CD14-positive monocyte (primary cell): ENCODE data around the gene DIRAS1. TPM values are rescaled to one million over a fixed set of nuclear protein-coding genes. Genes with fewer than 3 reads are reported as not detected.

Experiments used
- DNase-seq, 3 donors: peaks; one replicate each; pipeline ENCODE4 v3.0.0-alpha.2; 2011 to 2022
- H2AFZ ChIP-seq: 2 replicates; pipeline ENCODE4 v1.6.0; 2012; ENCODE audit warnings: mild to moderate bottlenecking, low read depth, low read length, inconsistent platforms; ENCODE audit not compliant: insufficient read depth, poor library complexity, severe bottlenecking
- H3K27ac ChIP-seq, 2 donors: 1 replicate in 1 of 2; 2 replicates in 1 of 2; pipeline ENCODE4 v1.5.1; 2012 to 2013; ENCODE audit warnings: low read length in 2 of 2, control low read depth in 1 of 2, inconsistent platforms in 1 of 2, low read depth in 1 of 2, mild to moderate bottlenecking in 1 of 2
- H3K27me3 ChIP-seq, 2 donors: one replicate each; pipeline versions ENCODE4 v1.6.0 to v1.6.1; 2011 to 2013; ENCODE audit warnings: low read length in 2 of 2; ENCODE audit not compliant: control insufficient read depth in 2 of 2, insufficient read depth in 2 of 2
- H3K36me3 ChIP-seq, 2 donors: replicated peaks in 1 of 2; 1 replicate in 1 of 2; 2 replicates in 1 of 2; pipeline versions ENCODE4 v1.5.1 to v1.6.1; 2012 to 2013; ENCODE audit warnings: low read length in 2 of 2, control low read depth in 1 of 2, inconsistent platforms in 1 of 2, mild to moderate bottlenecking in 1 of 2; ENCODE audit not compliant: insufficient read depth in 2 of 2, control insufficient read depth in 1 of 2
- H3K4me1 ChIP-seq, 2 donors: 1 replicate in 1 of 2; 2 replicates in 1 of 2; pipeline versions ENCODE4 v1.5.1 to v1.6.1; 2012 to 2013; ENCODE audit warnings: low read length in 2 of 2, control low read depth in 1 of 2, inconsistent platforms in 1 of 2, mild to moderate bottlenecking in 1 of 2, moderate library complexity in 1 of 2; ENCODE audit not compliant: insufficient read depth in 2 of 2, control insufficient read depth in 1 of 2
- H3K4me2 ChIP-seq: replicated peaks from 2 replicates; pipeline ENCODE3; 2012; ENCODE audit warnings: low read length, moderate library complexity, mild to moderate bottlenecking; ENCODE audit not compliant: poor library complexity, severe bottlenecking; ENCODE audit errors: extremely low read depth
- H3K4me3 ChIP-seq, 3 experiments: fragments of 200-600 bp in 1 of 3; sonication (generic) in 1 of 3; replicated peaks in 1 of 3; 1 replicate in 2 of 3; 2 replicates in 1 of 3; pipeline ENCODE4 v1.5.1; 2011 to 2013; ENCODE audit warnings: low read length in 3 of 3, mild to moderate bottlenecking in 3 of 3, control low read depth in 2 of 3, low read depth in 2 of 3, inconsistent platforms in 1 of 3, moderate library complexity in 1 of 3
- H3K79me2 ChIP-seq: 2 replicates; pipeline ENCODE4 v1.6.0; 2012; ENCODE audit warnings: mild to moderate bottlenecking, control low read depth, inconsistent platforms, low read length, moderate library complexity; ENCODE audit not compliant: insufficient read depth
- H3K9ac ChIP-seq: 2 replicates; pipeline ENCODE4 v1.6.0; 2017; ENCODE audit warnings: low read length, mild to moderate bottlenecking; ENCODE audit not compliant: insufficient read depth, poor library complexity, severe bottlenecking
- H3K9me3 ChIP-seq, 2 donors: replicated peaks in 1 of 2; 1 replicate in 1 of 2; 2 replicates in 1 of 2; pipeline versions ENCODE4 v1.5.1 to v1.6.1; 2012 to 2013; ENCODE audit warnings: low read length in 2 of 2, control low read depth in 1 of 2; ENCODE audit not compliant: control insufficient read depth in 1 of 2, insufficient read depth in 1 of 2
- H4K20me1 ChIP-seq: 2 replicates; pipeline ENCODE4 v1.6.0; 2012; ENCODE audit warnings: mild to moderate bottlenecking, low read length, control low read depth, moderate library complexity; ENCODE audit not compliant: insufficient read depth
- H3K27ac Mint-ChIP-seq, 7 donors: one replicate each; pipeline ENCODE4 v1.8.0; 2020; ENCODE audit warnings: mild to moderate bottlenecking in 7 of 7, mixed read lengths in 7 of 7, moderate library complexity in 6 of 7, inconsistent platforms in 2 of 7
- H3K27me3 Mint-ChIP-seq, 3 donors: one replicate each; pipeline ENCODE4 v1.8.0; 2021 to 2022; ENCODE audit warnings: low read depth in 3 of 3, mild to moderate bottlenecking in 3 of 3, mixed read lengths in 3 of 3, moderate library complexity in 3 of 3, inconsistent platforms in 1 of 3
- H3K36me3 Mint-ChIP-seq, 2 donors: one replicate each; pipeline ENCODE4 v1.8.0; 2020; ENCODE audit warnings: mixed read lengths in 2 of 2, inconsistent platforms in 1 of 2, mild to moderate bottlenecking in 1 of 2
- H3K4me1 Mint-ChIP-seq: one replicate; pipeline ENCODE4 v1.8.0; 2020; ENCODE audit warnings: mild to moderate bottlenecking, mixed read lengths
- H3K4me3 Mint-ChIP-seq, 2 donors: one replicate each; pipeline ENCODE4 v1.8.0; 2020; ENCODE audit warnings: mild to moderate bottlenecking in 2 of 2, mixed read lengths in 2 of 2, moderate library complexity in 1 of 2
- H3K9me3 Mint-ChIP-seq, 7 donors: one replicate each; pipeline ENCODE4 v1.8.0; 2020 to 2022; ENCODE audit warnings: mixed read lengths in 7 of 7, mild to moderate bottlenecking in 6 of 7, moderate library complexity in 6 of 7, inconsistent platforms in 2 of 7
- WGBS: methylation state at CpG from one replicate; pipeline ENCODE4 v1.1.5; 2013; ENCODE audit warnings: missing lambda C conversion rate; ENCODE audit not compliant: insufficient coverage; 5-methylcytosine and 5-hydroxymethylcytosine counted together
- intact Hi-C, 2 donors: fragments of 100-400 bp; cut with micrococcal nuclease; formaldehyde crosslinking; loops; one replicate each; pipeline versions ENCODE4 v1.15.0 to v1.15.1; 2023
- polyA plus RNA-seq, 3 donors: library from polyadenylated mRNA; depleted of rRNA in 1 of 3; unstranded in 2 of 3; stranded (reverse) in 1 of 3; fragments of 300-500 nt in 2 of 3; fragments of >200 nt in 1 of 3; fragmentation: Illumina TruSeq in 2 of 3; gene quantifications; 1 replicate in 2 of 3; 2 replicates in 1 of 3; pipeline ENCODE4 v1.2.3, GENCODE V29; 2012 to 2021
- TF ChIP-seq, protein P1 (sequence below): fragments of 200-600 bp; IDR thresholded peaks from one replicate; pipeline ENCODE4 v1.8.0; 2022; ENCODE audit warnings: antibody characterized with exemption, mild to moderate bottlenecking

Gene DIRAS1
- polyA plus RNA-seq, 3 donors, result 0.04 TPM; not detected in 2

DNA sequence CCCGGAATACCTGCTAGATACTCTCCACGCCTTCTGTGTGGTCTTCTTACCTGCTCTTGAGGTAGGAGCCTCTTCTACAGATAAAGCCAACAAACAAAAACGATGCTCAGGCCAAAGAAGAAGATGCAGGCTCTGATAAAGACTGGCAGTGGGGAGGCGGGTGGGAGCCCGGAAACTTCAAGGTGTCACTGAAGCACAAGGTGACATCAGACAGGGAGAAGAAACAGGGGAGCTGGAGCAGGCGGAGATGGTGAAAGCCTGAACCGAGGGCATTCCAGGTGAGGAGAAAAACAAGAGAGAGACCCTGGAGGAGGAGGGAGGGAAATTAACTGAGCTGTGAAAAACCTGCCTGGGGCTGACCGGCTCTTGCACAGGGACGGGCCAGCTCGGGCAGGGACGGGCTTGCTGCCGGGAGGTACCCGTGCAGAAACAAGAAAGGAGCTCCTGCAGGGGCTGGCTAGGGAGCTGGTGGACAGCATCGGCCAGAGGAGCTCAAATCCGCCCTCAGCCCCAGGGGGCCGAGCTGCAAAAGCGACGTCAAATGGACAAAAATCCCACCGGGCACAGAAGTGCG lies 37.7 kb downstream of the DIRAS1 start:
- H3K4me3 ChIP-seq, result no peak overlapping the region
- no peaks in the 10 kb centered on the region for H4K20me1 ChIP-seq
- intact Hi-C loops, result no loop called here
- H3K27ac ChIP-seq, result no peak overlapping the region
- peaks cover 9% of the 10 kb centered on the region in 2 donors for H3K4me1 ChIP-seq
- Mint-ChIP-seq H3K4me1 (peaks cover 15% of the 10 kb centered on the region), H3K27ac (peak overlapping the region in 3 of 7 donors; percentile 16 to 36 (median 24)), H3K27me3 (peaks cover 0 to 7% (median 6%) of the 10 kb centered on the region in 3 donors), H3K4me3 (no peak overlapping the region), H3K9me3 (peaks cover 0 to 4% (median 2%) of the 10 kb centered on the region in 7 donors), H3K36me3 (peaks cover 2 to 11% of the 10 kb centered on the region in 2 donors)
- H3K4me2 ChIP-seq, result no peak overlapping the region
- H3K27me3 ChIP-seq, result no peaks in the 10 kb centered on the region
- DNase-seq, result no peak
- no peak overlapping the region for H3K9ac ChIP-seq
- no peaks in the 10 kb centered on the region for H3K9me3 ChIP-seq
- WGBS, result 96% methylated on average over 18 of the region's 20 CpGs
- H3K36me3 ChIP-seq, result no peaks in the 10 kb centered on the region
- TF ChIP-seq, protein P1, sequence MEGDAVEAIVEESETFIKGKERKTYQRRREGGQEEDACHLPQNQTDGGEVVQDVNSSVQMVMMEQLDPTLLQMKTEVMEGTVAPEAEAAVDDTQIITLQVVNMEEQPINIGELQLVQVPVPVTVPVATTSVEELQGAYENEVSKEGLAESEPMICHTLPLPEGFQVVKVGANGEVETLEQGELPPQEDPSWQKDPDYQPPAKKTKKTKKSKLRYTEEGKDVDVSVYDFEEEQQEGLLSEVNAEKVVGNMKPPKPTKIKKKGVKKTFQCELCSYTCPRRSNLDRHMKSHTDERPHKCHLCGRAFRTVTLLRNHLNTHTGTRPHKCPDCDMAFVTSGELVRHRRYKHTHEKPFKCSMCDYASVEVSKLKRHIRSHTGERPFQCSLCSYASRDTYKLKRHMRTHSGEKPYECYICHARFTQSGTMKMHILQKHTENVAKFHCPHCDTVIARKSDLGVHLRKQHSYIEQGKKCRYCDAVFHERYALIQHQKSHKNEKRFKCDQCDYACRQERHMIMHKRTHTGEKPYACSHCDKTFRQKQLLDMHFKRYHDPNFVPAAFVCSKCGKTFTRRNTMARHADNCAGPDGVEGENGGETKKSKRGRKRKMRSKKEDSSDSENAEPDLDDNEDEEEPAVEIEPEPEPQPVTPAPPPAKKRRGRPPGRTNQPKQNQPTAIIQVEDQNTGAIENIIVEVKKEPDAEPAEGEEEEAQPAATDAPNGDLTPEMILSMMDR, result no peak
- H2AFZ ChIP-seq, result no peak overlapping the region
- no peaks in the 10 kb centered on the region for H3K79me2 ChIP-seq

DNA sequence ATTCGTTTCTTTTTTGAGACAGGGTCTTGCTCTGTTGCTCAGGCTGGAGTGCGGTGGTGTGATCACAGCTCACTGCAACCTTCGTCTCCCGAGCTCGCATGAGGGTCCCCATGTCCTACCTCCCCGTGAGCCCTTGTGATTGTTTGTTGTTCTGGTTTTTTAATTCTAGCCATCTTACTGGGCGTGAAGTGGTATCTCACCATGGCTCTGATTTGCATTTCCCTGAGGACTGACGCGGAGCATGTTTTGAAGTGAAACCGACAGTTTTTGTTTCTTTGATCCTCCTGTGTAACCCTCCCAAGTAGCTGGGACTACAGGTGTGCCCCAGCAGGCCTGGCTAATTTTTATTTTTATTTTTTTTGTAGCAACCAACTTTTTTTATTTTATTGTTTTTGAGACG lies 40.4 kb downstream of the DIRAS1 start:
- no peak for DNase-seq
- H3K36me3 Mint-ChIP-seq, result peaks cover 0 to 6% of the 10 kb centered on the region in 2 donors
- no peak overlapping the region for H3K4me3 Mint-ChIP-seq
- peaks cover 39% of the 10 kb centered on the region for H3K4me1 Mint-ChIP-seq
- TF ChIP-seq, protein P1, result no peak
- Histone ChIP-seq H3K9ac (no peak overlapping the region), H3K27ac (no peak overlapping the region), H3K4me1 (peaks cover 21 to 28% of the 10 kb centered on the region in 2 donors), H3K79me2 (no peaks in the 10 kb centered on the region), H2AFZ (no peak overlapping the region), H4K20me1 (no peaks in the 10 kb centered on the region), H3K9me3 (no peaks in the 10 kb centered on the region), H3K4me2 (no peak overlapping the region), H3K4me3 (no peak overlapping the region), H3K36me3 (no peaks in the 10 kb centered on the region), H3K27me3 (no peaks in the 10 kb centered on the region)
- intact Hi-C loops, result no loop called here
- peaks cover 0 to 10% (median 2%) of the 10 kb centered on the region in 7 donors for H3K9me3 Mint-ChIP-seq
- WGBS, result 97% methylated on average over 10 of the region's 11 CpGs
- H3K27me3 Mint-ChIP-seq, result peaks cover 0 to 6% (median 5%) of the 10 kb centered on the region in 3 donors
- peak overlapping the region in 3 of 7 donors; percentile 63 to 93 (median 70) for H3K27ac Mint-ChIP-seq
